GM21367 (cell line): ENCODE data around the gene FAM50B.

Experiments used
- ATAC-seq: cut with Tn5 transposase; IDR thresholded peaks from one replicate; pipeline ENCODE4 v1.9.1; 2021; ENCODE audit not compliant: unreplicated experiment

The FAM50B gene, protein sequence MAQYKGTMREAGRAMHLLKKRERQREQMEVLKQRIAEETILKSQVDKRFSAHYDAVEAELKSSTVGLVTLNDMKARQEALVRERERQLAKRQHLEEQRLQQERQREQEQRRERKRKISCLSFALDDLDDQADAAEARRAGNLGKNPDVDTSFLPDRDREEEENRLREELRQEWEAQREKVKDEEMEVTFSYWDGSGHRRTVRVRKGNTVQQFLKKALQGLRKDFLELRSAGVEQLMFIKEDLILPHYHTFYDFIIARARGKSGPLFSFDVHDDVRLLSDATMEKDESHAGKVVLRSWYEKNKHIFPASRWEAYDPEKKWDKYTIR

GRCh38 chr6:3848925-3849605 lies at the start of gene FAM50B:
TSS of gene FAM50B (plus strand) at chr6:3849373. CDS start at chr6:3849812, 439 bp downstream.
- peak; percentile 93 for ATAC-seq

GRCh38 chr6:3799719-3800118 lies 49.5 kb upstream of the FAM50B start:
- ATAC-seq, result no peak

DNA sequence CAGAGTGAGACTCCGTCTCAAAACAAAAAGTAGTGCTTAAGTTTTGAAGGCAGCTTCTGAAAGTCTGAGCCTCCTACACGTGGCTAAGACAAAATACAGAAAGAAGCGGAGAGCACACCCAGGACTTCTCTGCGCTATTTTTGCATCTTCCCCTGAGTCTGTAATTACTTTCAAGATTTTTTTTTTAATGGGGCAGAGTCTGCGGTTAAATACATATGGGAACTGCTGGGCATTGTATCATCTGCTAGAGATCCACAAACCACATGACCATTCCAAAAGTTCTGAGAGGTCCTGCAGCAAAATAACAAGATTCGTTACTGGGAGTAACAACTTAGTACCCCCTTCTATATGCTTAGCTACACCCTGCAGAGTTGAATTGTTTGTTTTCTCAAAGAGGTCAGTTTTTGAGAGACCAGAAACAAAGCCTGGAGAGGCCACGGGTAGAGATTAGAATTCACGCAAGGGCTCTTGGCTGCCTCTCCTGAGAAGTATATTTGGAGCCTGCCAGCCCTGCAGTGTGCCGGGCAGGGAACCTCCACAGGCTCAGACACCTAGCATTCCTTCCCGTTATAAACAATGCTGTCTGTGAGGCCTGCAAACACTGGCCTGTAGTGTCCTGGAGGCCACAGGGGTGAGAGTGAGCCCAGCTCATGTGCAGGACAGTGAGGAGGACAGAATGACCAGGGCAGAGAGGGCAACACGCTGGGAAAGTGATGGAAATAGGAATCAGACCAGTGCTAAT lies 48.2 kb upstream of the FAM50B start:
- no peak for ATAC-seq

GRCh38 chr6:3801960-3802359 lies 47.2 kb upstream of the FAM50B start:
- no peak for ATAC-seq

DNA sequence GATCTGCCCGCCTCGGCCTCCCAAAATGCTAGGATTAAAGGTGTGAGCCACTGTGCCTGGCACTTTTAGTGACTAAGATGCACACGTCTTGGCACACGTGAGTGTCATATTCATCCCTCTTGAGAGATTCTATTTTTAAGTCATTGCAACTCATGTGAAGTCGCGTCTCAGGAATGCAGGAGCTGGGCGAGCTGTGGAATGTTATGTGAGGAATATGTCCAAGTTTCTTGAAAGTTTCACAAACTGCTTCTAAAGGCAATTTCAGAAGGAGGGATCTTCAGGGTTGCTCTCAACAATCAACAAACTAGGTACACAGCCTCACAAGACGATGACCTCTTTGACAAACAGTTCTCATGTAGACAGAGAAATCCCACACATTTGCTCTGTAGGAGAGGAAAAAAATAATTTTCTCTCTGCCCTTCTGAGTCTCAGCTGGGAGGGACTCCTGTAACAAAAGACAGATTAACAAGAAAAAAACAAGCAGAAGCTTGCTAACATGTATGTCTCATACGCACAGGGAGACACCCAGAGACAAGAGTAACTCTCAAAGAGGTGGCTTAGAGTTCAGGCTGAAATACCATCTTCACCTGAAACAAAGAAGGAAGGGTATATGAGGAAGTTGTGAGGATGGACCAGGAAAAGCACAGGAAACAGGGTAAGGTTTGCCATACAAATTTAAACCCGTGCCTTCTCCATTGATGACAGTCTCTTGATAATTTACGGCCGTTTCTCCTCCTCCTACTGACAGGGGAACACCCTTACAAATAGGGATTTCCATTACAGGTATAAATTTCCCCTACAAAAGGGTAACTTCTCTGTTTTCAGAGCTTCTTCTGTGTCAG lies 45.3 kb upstream of the FAM50B start:
- no peak for ATAC-seq

DNA sequence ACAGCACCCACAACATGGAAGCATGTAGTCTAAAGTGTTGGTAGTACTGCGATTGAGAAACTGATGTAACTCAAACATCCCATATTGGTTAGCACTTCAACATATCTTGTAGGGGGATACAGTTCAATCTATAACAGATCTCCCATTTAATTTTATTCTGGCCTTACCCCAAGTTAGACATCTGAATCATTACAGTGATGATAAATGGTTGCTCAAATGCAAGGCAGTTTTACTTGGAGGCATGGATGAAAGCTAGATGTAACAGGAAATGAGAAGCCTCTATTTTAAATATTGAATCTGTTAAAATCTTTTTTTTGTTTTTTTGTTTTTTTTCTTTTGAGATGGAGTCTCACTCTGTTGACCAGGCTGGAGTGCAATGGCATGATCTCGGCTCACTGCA lies 44.2 kb upstream of the FAM50B start:
- ATAC-seq, result no peak

DNA sequence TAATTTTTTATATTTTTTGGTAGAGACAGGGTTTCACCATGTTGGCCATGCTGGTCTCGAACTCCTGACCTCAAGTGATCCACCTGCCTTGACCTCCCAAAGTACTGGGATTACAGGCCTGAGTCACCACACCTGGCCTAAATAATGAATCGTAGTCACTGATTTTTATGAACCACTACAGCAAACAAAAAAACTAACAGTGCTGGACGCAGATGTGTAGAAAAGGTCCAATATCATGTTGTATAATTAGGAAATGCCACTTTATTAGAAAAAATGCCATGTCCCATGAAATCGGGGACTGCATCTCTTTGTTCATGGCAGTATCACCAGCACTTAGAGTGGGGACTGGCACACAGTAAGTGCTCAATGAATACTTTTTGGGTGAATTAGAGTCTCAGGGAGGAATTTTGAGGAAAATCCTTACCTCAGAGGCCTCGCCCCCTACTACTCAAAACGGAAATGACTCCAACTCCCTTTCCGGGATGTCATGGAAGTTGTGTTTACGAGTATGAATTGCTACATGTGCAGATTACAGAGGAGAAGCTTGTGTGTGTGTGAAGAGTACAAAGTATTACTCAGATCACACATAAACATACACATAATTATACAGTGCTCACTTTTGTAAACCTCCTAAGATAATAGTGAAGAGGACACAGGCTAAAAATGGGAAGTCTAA lies 43.6 kb upstream of the FAM50B start:
- ATAC-seq, result no peak

DNA sequence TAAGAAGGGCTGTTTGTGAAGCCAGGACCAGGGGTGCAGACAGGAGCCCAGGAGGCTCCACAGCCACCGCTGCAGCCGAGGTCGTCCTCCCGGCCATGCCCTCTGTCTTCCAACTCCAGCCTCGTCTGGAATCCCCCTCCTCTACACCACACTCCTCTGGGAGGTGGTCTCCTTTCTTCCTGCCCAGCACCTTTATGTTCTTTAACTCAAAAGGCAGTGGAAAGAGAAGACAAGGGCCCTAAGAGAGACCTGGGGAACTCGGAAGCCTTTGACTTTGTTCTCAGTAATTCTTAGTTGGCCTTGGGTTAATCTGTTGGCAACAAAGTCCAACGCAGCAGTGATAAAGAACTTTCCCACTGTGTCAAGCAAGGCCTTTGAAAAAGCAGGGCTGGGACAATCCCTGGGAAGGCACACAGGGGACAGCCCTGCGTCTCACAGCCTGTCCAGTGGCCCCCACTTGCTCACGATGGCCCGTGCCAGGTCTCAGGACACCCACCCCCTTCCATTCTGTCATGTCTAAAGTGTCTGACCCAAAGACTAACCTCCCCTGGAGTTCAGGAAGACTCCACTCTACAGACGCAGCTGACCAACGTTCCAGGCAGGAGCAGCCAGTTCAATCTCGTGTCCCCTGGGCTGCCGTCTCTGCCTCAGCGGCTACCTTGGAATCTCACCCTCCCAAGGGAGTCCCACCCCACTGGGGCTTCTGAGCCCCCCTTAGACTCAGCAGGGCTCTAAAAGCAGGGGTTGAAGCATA lies 42.8 kb upstream of the FAM50B start:
- ATAC-seq, result no peak

DNA sequence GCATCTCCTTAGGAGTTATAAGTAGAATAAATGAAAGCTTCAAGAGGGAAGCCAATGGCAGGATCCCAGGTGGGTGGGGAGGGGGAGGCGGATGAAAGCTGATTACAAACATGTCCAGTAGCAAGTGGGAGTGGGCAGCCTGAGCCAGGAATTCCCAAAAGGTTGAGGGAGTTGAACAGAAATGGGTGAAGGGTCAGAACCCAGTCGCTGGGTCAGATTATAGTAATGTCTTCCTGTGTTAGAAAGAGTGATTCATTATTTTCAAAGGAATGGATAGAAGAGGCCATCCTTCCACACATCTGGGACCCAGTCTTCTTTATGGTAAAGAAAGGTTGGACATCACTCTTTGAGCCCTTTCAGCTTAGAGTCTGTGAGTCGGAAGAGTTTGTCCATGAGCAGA lies 41.0 kb upstream of the FAM50B start:
- no peak for ATAC-seq

DNA sequence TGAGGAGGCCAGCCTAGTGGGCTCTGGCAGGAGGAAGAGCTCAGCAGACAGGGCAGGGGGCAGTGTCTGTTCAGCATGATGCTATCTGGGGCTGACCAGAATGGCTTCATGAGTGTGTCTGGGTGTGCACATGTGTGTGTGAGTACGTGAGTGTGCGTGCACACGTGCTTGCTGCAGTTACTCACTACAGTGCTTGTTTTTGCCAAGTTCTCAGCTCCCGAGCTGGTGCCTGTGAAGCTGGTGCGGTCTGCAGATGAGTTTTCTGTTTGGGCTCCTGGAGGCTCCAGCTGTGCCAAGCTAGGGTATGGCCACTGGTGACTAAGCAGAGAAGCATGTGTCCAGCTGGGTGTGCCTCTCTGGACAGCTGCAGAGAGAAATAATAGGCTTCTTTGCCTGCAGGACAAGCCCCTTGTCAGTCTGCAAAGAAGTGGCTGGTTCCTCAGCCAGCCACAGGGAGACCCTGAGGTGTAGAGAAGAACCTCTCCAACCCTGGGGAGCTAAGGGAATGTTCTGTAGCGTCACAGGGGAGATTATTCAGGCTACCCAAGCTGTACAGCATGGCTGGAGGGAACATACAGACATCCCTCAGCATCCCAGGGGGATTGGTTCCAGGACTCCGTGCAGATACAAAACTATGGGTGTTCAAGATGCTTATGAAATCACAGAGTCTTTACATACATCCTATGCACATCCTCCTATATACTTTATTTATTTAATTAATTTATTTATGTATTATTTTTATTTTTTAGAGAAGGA lies 40.2 kb upstream of the FAM50B start:
- ATAC-seq, result no peak

DNA sequence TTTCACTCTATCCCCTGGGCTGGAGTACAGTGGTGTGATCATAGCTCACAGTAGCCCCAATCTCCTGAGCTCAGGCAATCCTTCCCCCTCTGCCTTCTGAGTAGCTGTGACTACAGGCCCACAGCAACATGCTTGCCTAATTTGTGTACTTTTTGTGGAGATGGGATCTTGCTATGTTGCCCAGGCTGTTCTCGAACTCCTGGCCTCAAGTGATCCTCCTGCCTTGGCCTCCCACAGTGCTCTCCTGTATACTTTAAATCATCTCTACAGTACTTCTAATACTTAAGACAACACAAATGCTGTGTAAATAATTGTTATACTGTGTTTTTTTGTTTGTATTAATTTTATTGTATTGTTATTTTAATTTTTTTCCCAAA lies 39.7 kb upstream of the FAM50B start:
- no peak for ATAC-seq

DNA sequence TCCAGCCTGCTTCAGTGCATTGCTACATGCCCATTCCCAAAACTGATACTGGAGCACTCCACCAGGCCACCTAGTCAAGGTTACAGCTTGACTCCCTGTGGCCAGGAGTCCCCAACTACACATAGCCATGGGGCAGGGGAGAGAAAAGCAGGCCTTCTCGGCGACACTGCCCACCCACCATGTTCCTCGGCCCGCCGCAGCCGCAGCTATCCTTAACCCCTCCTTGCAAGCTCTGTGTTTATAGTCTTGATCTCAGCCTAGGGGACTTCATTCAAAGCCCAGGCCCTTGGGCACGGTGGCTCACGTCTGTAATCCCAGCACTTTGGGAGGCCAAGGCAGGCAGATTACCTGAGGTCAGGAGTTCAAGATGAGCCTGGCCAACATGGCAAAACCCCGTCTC lies 39.2 kb upstream of the FAM50B start:
- ATAC-seq, result no peak

- ATAC-seq, result no peak
Observed at GRCh38 chr6:3811191-3811590, 38.0 kb upstream of the FAM50B start.

DNA sequence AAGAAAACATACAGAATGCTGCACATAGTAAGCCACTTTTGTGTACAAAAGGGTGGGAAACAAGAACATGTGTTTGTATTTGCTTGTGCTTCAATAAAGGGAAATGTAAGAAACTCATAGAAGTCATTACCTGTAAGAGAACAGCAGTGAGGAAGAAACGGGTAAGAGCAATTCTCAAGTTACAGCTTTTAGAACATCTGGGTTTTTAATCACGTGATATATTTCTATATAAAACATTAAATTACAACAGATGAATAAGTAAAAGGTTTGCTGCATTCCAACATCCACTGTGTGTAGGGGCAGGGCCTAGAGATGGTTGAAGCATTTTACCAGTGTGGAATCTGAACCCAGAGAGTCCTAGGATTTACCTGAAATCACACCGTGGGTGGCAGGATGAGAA lies 36.6 kb upstream of the FAM50B start:
- ATAC-seq, result no peak

DNA sequence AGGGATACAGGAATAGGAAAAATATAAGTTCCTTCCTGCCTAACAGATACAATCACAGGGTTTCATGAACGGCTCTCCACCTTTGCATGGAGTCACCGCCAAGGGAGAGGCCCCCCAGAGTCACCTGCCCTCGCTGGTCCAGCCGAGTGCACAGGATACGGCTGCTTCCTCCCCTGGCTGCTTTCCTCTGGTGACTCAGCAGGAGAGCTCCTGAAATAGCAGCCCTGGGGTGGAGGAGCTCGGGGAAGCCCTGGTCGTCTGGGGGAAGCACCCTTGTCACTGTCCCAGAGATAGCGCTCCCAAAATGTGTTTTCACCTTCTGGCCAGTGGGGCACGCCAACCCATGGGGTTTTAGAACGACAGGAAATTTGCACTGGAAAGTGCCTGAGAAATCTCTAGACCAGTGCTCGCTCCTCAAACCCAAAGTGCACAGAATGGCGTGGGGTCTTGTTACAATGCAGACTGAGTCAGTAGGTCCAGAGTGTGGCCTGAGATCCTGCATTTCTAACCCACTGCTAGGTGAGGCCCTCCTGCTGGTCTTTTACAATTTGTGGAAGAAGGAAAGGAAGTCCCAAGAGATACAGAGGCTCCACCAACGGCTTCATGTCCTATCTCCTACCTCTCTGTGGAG lies 35.9 kb upstream of the FAM50B start:
- ATAC-seq, result no peak

DNA sequence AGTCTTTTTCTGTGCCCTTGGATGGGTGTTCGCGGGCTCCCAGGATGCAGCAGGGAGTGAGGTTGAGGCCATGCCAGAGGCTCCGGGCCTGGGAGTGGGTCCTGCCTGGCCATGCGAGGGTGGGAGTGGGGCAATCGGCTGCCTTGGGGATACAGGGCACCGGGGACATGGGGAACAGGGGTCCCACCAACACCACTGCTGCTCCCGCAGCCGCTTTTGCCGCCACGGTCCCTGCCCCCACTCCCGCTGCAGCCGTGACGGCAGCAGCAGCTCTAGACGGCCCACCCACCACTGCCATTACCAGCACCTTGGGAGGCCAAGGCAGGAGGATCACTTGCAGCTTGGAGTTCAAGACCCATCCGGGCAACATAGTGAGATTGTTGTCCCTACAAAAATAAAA lies 35.3 kb upstream of the FAM50B start:
- ATAC-seq, result no peak

DNA sequence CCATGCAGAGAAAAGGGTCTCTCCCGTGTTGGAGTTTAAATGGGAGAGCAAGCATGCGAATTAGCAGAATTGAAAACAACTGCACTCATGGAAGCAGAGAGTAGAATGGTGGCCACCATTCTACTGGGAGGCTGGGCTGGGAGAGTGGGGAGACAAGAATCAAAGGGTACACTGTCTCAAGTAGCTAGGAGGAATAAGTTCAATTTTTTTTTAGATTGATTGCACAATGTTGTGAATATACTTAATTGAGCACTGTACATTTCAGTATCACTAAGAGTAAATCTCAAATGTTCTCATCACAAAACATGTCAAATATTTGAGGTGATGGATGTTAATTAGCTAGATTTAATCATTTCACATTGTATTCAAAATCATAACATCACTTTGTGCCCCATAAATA lies 34.6 kb upstream of the FAM50B start:
- ATAC-seq, result no peak

- ATAC-seq, result no peak
Observed at GRCh38 chr6:3816251-3816650, 32.9 kb upstream of the FAM50B start.
